Fibroblast of mammary gland (primary cell): Measurements from ENCODE around the gene MED13L.

ENCODE experiments used
- DNase-seq: peaks from one replicate; pipeline ENCODE4 v3.0.0-alpha.2; 2010; ENCODE audit warnings: low read depth
- H3K4me3 ChIP-seq: 2 replicates; pipeline ENCODE4 v1.5.1; 2011; ENCODE audit warnings: low read depth, mild to moderate bottlenecking, low read length, moderate library complexity; ENCODE audit not compliant: control insufficient read depth
- TF ChIP-seq, protein P1 (sequence below): conservative IDR thresholded peaks from 2 replicates; pipeline ENCODE4 v1.5.1; 2011; ENCODE audit warnings: low read depth, low read length, inconsistent platforms; ENCODE audit not compliant: control insufficient read depth, insufficient read depth

Gene MED13L

DNA sequence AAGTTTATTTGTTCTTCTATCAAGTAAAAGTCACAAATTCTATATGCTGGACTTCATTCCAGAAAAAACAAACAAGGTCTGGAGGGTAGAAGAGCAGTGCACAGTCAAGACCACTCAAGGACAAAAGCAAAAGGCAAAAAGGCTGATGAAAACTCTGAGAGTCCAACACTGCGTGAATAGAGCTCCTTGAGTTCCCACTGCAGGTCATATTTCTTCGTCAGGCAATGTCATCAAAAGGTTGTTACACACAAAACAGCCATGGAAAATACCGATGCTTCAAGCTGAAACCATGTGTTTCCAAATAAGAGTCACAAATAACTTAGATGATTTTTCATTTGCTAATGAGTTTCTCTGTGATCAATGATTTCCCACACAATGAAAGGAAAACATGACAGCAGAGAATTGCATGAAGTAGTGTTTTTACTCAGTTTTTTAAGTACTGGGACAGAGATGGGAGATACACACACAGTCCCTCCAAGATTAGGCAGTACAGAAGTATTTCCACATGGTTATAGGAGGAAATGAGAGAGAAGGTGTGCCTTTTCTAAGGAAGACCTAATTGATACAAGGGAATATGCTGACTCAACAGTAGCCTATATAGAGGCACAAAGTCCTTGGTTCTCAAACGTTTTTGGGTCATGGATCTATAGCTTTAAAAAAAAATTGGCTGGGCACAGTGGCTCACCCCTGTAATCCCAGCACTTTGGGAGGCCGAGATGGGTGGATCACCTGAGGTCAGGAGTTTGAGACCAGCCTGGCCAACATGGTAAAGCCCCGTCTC, 177.7 kb downstream of the MED13L start:
- DNase-seq: no peak
- TF ChIP-seq, protein P1, sequence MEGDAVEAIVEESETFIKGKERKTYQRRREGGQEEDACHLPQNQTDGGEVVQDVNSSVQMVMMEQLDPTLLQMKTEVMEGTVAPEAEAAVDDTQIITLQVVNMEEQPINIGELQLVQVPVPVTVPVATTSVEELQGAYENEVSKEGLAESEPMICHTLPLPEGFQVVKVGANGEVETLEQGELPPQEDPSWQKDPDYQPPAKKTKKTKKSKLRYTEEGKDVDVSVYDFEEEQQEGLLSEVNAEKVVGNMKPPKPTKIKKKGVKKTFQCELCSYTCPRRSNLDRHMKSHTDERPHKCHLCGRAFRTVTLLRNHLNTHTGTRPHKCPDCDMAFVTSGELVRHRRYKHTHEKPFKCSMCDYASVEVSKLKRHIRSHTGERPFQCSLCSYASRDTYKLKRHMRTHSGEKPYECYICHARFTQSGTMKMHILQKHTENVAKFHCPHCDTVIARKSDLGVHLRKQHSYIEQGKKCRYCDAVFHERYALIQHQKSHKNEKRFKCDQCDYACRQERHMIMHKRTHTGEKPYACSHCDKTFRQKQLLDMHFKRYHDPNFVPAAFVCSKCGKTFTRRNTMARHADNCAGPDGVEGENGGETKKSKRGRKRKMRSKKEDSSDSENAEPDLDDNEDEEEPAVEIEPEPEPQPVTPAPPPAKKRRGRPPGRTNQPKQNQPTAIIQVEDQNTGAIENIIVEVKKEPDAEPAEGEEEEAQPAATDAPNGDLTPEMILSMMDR: no peak
- no peak overlapping the region for H3K4me3 ChIP-seq

DNA sequence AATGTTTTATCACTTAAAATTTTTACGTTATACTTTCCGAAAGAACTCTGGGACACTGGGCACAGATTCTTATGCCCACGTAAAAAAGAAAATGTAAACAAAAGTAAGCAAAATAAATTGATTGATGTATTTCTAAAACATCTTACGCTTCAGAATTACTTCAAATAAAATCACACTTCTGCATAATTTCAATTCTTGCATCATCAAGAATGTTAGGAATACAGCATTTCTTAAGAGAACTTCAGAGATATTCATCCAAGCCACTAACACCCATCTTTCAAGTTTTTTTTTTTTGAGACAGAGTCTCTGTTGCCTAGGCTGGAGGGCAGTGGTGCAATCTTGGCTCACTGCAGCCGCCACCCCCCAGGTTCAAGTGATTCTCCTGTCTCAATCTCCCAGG, 180.6 kb downstream of the MED13L start:
- no peak for DNase-seq

DNA sequence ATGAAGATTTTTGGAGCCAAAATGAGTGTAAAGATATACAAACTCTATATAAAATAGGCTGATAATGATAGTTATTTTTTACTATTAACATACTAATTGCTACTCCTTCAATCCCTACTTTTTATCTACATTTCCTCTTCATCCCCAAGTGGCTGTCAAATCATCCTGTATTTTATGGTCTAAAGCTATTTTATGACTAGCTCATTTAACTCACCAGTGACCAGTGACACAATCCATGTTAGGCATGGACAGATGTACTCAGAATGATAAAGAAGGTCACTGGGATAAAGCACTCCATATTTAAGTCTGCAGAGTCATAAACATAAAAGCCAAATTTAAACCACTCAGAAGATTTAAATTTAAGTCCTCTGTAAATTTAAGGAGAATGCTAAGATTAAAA, 183.0 kb downstream of the MED13L start:
- TF ChIP-seq, protein P1: no peak
- DNase-seq: no peak

More for the DNA sequence above, 180.6 kb downstream of the MED13L start:
- no peak overlapping the region for H3K4me3 ChIP-seq
- TF ChIP-seq, protein P1: no peak

DNA sequence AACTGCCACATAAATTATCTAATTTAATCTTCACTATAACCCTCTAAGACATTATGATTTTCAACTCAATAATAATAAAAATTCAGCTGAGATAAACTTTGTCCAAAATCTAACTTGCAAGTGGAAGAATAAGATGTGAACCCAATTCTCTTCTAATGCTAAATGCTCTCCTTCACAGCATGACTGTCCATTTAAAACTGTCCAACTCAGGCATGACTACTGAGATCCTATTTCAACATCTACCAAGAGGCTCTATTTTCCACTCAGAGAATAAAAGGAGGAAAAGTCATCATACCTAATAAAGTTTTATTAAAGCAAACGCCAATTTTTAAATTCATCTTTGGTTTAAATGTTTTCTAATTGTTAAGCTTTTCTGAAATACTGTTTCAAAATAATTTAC, 183.6 kb downstream of the MED13L start:
- peak; percentile 23 for DNase-seq
- H3K4me3 ChIP-seq: no peak overlapping the region
- TF ChIP-seq, protein P1: no peak

More for the DNA sequence above, 183.0 kb downstream of the MED13L start:
- no peak overlapping the region for H3K4me3 ChIP-seq

DNA sequence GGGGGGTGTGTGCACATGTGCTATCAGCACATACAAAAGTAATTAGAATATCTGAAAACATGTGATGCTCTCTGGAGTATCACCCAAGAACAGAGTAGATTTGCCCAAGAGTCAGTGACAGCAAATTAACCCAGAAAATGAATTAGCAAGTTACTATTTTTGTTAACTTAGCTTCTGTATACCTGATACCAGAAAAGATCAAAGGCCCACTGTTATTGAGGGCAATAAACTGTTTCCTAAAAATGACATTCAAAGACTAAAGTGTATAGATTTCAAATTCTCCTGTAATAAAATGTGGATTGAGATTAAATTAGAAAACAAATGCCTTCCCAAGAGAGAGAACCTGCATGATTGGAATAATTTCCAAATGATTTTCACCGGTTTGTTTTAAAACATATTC, 184.7 kb downstream of the MED13L start:
- no peak for DNase-seq
- no peak overlapping the region for H3K4me3 ChIP-seq
- TF ChIP-seq, protein P1: no peak

DNA sequence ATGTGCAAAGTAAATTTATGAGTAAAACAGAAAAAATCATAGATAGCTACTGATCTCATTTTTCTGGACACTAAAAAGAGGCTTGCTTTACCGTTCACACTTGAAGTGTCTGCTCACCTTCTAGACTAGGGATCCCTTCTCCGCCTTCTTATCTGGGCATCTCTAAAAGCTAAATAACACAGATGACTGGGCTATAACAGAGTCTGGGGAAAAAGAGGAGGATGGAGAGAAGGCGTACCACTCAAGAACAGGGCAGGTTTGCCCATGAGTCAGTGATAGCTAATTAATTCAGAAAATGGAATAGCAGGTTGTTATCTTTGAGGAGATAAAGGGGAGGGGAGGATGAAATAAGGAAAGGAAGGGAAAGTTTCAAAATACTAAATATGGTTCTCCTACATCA, 185.3 kb downstream of the MED13L start:
- TF ChIP-seq, protein P1: no peak
- no peak overlapping the region for H3K4me3 ChIP-seq
- no peak for DNase-seq
